ENCODE measurements around the gene SSC5D.

Gene SSC5D

GRCh38 chr19:55464662-55465054 is 23.6 kb upstream of the SSC5D start, which contains the start of gene C19orf85:
TSS of gene C19orf85 (minus strand) at chr19:55464751. CDS start at chr19:55464554, 197 bp downstream.
- no peak for TF ChIP-seq CTCF (IDR thresholded peaks at IDR 0.05)

- TF ChIP-seq CTCF (IDR thresholded peaks at IDR 0.05), result no peak
Measured at GRCh38 chr19:55465460-55466240, 22.6 kb upstream of the SSC5D start.

- no peak for TF ChIP-seq CTCF (IDR thresholded peaks at IDR 0.05)
Measured at GRCh38 chr19:55466241-55466614, 22.0 kb upstream of the SSC5D start.

- TF ChIP-seq CTCF (IDR thresholded peaks at IDR 0.05), result peak; percentile 98
Measured at GRCh38 chr19:55467236-55468053, 20.8 kb upstream of the SSC5D start.

- TF ChIP-seq CTCF (IDR thresholded peaks at IDR 0.05), result peak; percentile 20
Measured at GRCh38 chr19:55468054-55468393, 20.2 kb upstream of the SSC5D start.

GRCh38 chr19:55471266-55471665 is 17.0 kb upstream of the SSC5D start:
- no peak for TF ChIP-seq CTCF (IDR thresholded peaks at IDR 0.05)

- no peak for TF ChIP-seq CTCF (IDR thresholded peaks at IDR 0.05)
Measured at GRCh38 chr19:55472463-55472862, 15.8 kb upstream of the SSC5D start.
